ENCODE measurements around the gene SYNPO. TPM values are rescaled to one million over a fixed set of nuclear protein-coding genes. Genes with fewer than 3 reads are reported as not detected.

Gene SYNPO
- total RNA-seq, 1 donor from 2014 or later, result 715 TPM

GRCh38 chr5:150648294-150649107 lies 8.0 kb downstream of the SYNPO start:
- H3K4me3 ChIP-seq, result peak overlapping the region; percentile 35
- no peak for DNase-seq
- H3K36me3 ChIP-seq, result peaks cover 47% of the 10 kb centered on the region
- H3K9me3 ChIP-seq (replicated peaks), result no peaks in the 10 kb centered on the region
- no peak for TF ChIP-seq CTCF (IDR thresholded peaks at IDR 0.05; ENCODE audit: borderline replicate concordance)
- peak overlapping the region; percentile 97 for H3K27ac ChIP-seq (replicated peaks)
- H3K4me1 ChIP-seq, result peaks cover 100% of the 10 kb centered on the region
- intact Hi-C loops (cut with micrococcal nuclease), result no loop called here
- H3K27me3 ChIP-seq (ENCODE audit: low read depth), result no peaks in the 10 kb centered on the region

- TF ChIP-seq CTCF (IDR thresholded peaks at IDR 0.05; ENCODE audit: borderline replicate concordance), result no peak
- peak; percentile 75 for DNase-seq
- peak overlapping the region; percentile 97 for H3K27ac ChIP-seq (replicated peaks)
- H3K4me1 ChIP-seq, result peaks cover 94% of the 10 kb centered on the region
- H3K27me3 ChIP-seq (ENCODE audit: low read depth), result no peaks in the 10 kb centered on the region
- intact Hi-C loops (cut with micrococcal nuclease), result no loop called here
- no peaks in the 10 kb centered on the region for H3K9me3 ChIP-seq (replicated peaks)
- peak overlapping the region; percentile 35 for H3K4me3 ChIP-seq
- peaks cover 47% of the 10 kb centered on the region for H3K36me3 ChIP-seq
Observed at GRCh38 chr5:150649108-150650020, 8.9 kb downstream of the SYNPO start.

- Histone ChIP-seq H3K27me3 (ENCODE audit: low read depth) (no peaks in the 10 kb centered on the region), H3K9me3 (replicated peaks) (no peaks in the 10 kb centered on the region), H3K4me3 (peak overlapping the region; percentile 35), H3K27ac (replicated peaks) (peak overlapping the region; percentile 97), H3K36me3 (peaks cover 47% of the 10 kb centered on the region), H3K4me1 (peaks cover 88% of the 10 kb centered on the region)
- intact Hi-C loops (cut with micrococcal nuclease), result no loop called here
- no peak for TF ChIP-seq CTCF (IDR thresholded peaks at IDR 0.05; ENCODE audit: borderline replicate concordance)
- DNase-seq, result no peak
Observed at GRCh38 chr5:150650021-150651006, 9.9 kb downstream of the SYNPO start.

GRCh38 chr5:150651382-150651781 lies 10.9 kb downstream of the SYNPO start:
- Histone ChIP-seq H3K27ac (replicated peaks) (peak overlapping the region; percentile 97), H3K36me3 (peaks cover 47% of the 10 kb centered on the region), H3K4me3 (no peak overlapping the region), H3K4me1 (peaks cover 88% of the 10 kb centered on the region), H3K27me3 (ENCODE audit: low read depth) (no peaks in the 10 kb centered on the region), H3K9me3 (replicated peaks) (no peaks in the 10 kb centered on the region)
- intact Hi-C loops (cut with micrococcal nuclease), result no loop called here
- TF ChIP-seq CTCF (IDR thresholded peaks at IDR 0.05; ENCODE audit: borderline replicate concordance), result no peak
- no peak for DNase-seq

All from left ventricle myocardium inferior (tissue), 1 donor.